Activated naive CD4-positive, alpha-beta T cell treated with anti-CD3 and anti-CD28 coated beads for 36 hours (primary cell): ENCODE data around the gene TUBGCP2. TPM values are rescaled to one million over a fixed set of nuclear protein-coding genes. Genes with fewer than 3 reads are reported as not detected.

Source experiments
- CTCF ChIA-PET: fragments of 350-600 bp; sonication (Branson Sonifier 250); formaldehyde crosslinking; loops from one replicate; lab custom pipeline; 2021; ENCODE audit warnings: antibody characterized with exemption; lab: Charles Lee
- DNase-seq: peaks from one replicate; pipeline ENCODE4 v3.0.0-alpha.2; 2020
- H3K27ac Mint-ChIP-seq: one replicate; pipeline ENCODE4 v1.8.0; 2021; ENCODE audit warnings: mild to moderate bottlenecking, mixed read lengths
- H3K27me3 Mint-ChIP-seq: one replicate; pipeline ENCODE4 v1.8.0; 2021; ENCODE audit warnings: low read depth, mixed read lengths
- H3K36me3 Mint-ChIP-seq: one replicate; pipeline ENCODE4 v1.8.0; 2021; ENCODE audit warnings: low read depth, mixed read lengths
- H3K4me1 Mint-ChIP-seq: one replicate; pipeline ENCODE4 v1.8.0; 2021; ENCODE audit warnings: low read depth, mixed read lengths
- H3K4me3 Mint-ChIP-seq: one replicate; pipeline ENCODE4 v1.8.0; 2021; ENCODE audit warnings: mild to moderate bottlenecking, moderate library complexity, mixed read lengths
- H3K9me3 Mint-ChIP-seq: one replicate; pipeline ENCODE4 v1.8.0; 2021; ENCODE audit warnings: mixed read lengths
- intact Hi-C: fragments of 100-400 bp; cut with micrococcal nuclease; formaldehyde crosslinking; loops from one replicate; pipeline ENCODE4 v1.15.1; 2023
- total RNA-seq, 2 experiments: library from RNA; stranded (reverse); gene quantifications; one replicate each; pipeline ENCODE4 v1.2.3, GENCODE V29; 2021

TUBGCP2 gene
- total RNA-seq, 2 experiments from 2014 or later: 47.9 to 56.1 TPM

DNA sequence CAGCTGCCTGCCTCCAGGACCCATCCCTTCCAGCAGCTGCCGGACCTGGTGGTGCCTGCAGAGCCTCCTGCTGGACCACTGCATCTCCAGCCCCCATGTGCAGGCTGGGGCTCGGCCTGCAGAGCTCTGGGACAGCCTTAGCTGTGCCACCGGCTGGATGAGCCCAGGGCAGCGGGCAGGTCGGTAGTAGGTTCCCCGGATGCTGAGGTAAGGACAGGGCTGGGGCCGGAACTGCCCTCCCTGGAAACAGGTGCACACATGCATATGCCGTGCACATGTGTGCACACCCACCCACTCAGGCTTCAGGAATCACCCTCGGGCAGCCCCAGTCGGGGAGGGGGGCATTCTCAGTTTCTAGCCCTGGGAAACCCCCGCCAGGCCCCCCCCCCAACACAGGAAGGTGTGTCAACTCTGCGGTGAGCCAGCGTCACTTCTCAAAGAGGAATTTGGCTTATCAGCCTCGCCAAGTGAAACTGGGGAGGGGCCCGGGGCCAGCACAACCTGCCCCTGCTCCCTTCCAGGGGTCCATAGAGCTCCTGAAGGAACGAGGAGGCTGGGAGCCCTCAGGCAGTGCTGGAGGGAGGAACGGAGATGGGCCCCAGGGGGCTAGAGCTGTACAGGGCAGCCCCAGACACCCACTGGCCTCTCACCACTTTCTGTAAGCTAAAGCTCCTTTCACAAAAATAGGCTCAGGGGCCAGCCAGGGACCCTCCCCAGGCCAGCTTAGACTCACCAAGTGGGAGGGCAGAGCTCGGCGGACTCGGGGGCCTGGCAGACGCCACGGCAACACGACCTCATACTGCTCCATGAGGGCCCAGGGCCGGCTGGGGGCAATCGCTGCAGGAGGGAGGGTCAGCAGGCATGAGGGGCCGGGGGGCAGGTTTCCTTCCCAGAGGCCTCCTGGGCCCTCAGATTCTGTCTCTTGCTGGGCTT is 33.7 kb downstream of the TUBGCP2 start:
- CTCF ChIA-PET: interaction anchor here (0.7 to 1.7 kb wide), 8 partner anchors 11 to 131 kb away, joined by 3 to 9 read pairs (median 6); no protein-coding TSS in a partner anchor
- peak; percentile 96 for DNase-seq
- H3K9me3 Mint-ChIP-seq: no peaks in the 10 kb centered on the region
- intact Hi-C loops: loop anchor here (1.0 to 5.0 kb wide), 7 partner anchors 16 to 738 kb away; partner anchors contain the start of gene INPP5A
- peak overlapping the region; percentile 91 for H3K27ac Mint-ChIP-seq
- peak overlapping the region; percentile 86 for H3K4me3 Mint-ChIP-seq
- H3K4me1 Mint-ChIP-seq: peaks cover 23% of the 10 kb centered on the region
- peaks cover 11% of the 10 kb centered on the region for H3K36me3 Mint-ChIP-seq
- H3K27me3 Mint-ChIP-seq: no peaks in the 10 kb centered on the region

- Mint-ChIP-seq H3K4me3 (no peak overlapping the region), H3K9me3 (no peaks in the 10 kb centered on the region), H3K27me3 (no peaks in the 10 kb centered on the region), H3K27ac (no peak overlapping the region), H3K36me3 (peaks cover 11% of the 10 kb centered on the region), H3K4me1 (peaks cover 18% of the 10 kb centered on the region)
- no peak for DNase-seq
- intact Hi-C loops: no loop called here
- CTCF ChIA-PET: no interaction called here
Measured at GRCh38 chr10:133273534-133274143, 35.0 kb downstream of the TUBGCP2 start.

- Mint-ChIP-seq H3K27ac (no peak overlapping the region), H3K4me1 (peaks cover 11% of the 10 kb centered on the region), H3K4me3 (no peak overlapping the region), H3K9me3 (no peaks in the 10 kb centered on the region), H3K27me3 (no peaks in the 10 kb centered on the region), H3K36me3 (peaks cover 11% of the 10 kb centered on the region)
- DNase-seq: no peak
- intact Hi-C loops: no loop called here
- CTCF ChIA-PET: interaction anchor here (1.4 kb wide), 1 partner anchor 14 kb away, joined by 4 read pairs; no protein-coding TSS in a partner anchor
Measured at GRCh38 chr10:133272964-133273420, 35.7 kb downstream of the TUBGCP2 start.

GRCh38 chr10:133272301-133272963 is 36.2 kb downstream of the TUBGCP2 start:
- CTCF ChIA-PET: interaction anchor here (0.7 to 1.4 kb wide), 2 partner anchors 9 to 13 kb away, joined by 3 to 4 read pairs; no protein-coding TSS in a partner anchor

GRCh38 chr10:133271521-133272300 is 37.0 kb downstream of the TUBGCP2 start:
- no peak overlapping the region for H3K4me3 Mint-ChIP-seq
- intact Hi-C loops: no loop called here

More at GRCh38 chr10:133272301-133272963, 36.2 kb downstream of the TUBGCP2 start:
- Mint-ChIP-seq H3K4me1 (peaks cover 6% of the 10 kb centered on the region), H3K27ac (no peak overlapping the region), H3K36me3 (peaks cover 11% of the 10 kb centered on the region), H3K9me3 (no peaks in the 10 kb centered on the region), H3K4me3 (no peak overlapping the region), H3K27me3 (no peaks in the 10 kb centered on the region)
- intact Hi-C loops: no loop called here
- DNase-seq: no peak

GRCh38 chr10:133270773-133271297 is 37.8 kb downstream of the TUBGCP2 start:
- H3K36me3 Mint-ChIP-seq: peaks cover 11% of the 10 kb centered on the region
- no peaks in the 10 kb centered on the region for H3K27me3 Mint-ChIP-seq
- H3K4me3 Mint-ChIP-seq: no peak overlapping the region
- H3K4me1 Mint-ChIP-seq: peaks cover 7% of the 10 kb centered on the region
- CTCF ChIA-PET: no interaction called here
- intact Hi-C loops: no loop called here
- H3K27ac Mint-ChIP-seq: no peak overlapping the region
- no peak for DNase-seq
- no peaks in the 10 kb centered on the region for H3K9me3 Mint-ChIP-seq

More at GRCh38 chr10:133271521-133272300, 37.0 kb downstream of the TUBGCP2 start:
- CTCF ChIA-PET: interaction anchor here (0.7 to 1.4 kb wide), 2 partner anchors 9 to 12 kb away, joined by 3 to 4 read pairs; no protein-coding TSS in a partner anchor
- Mint-ChIP-seq H3K27ac (no peak overlapping the region), H3K9me3 (no peaks in the 10 kb centered on the region), H3K36me3 (peaks cover 11% of the 10 kb centered on the region), H3K27me3 (no peaks in the 10 kb centered on the region), H3K4me1 (peaks cover 6% of the 10 kb centered on the region)
- no peak for DNase-seq

GRCh38 chr10:133270204-133270603 is 38.5 kb downstream of the TUBGCP2 start:
- peaks cover 9% of the 10 kb centered on the region for H3K36me3 Mint-ChIP-seq
- H3K4me1 Mint-ChIP-seq: peaks cover 13% of the 10 kb centered on the region
- intact Hi-C loops: no loop called here
- H3K27ac Mint-ChIP-seq: no peak overlapping the region
- no peaks in the 10 kb centered on the region for H3K9me3 Mint-ChIP-seq
- no peaks in the 10 kb centered on the region for H3K27me3 Mint-ChIP-seq
- CTCF ChIA-PET: no interaction called here
- DNase-seq: no peak
- no peak overlapping the region for H3K4me3 Mint-ChIP-seq

GRCh38 chr10:133269367-133269766 is 39.3 kb downstream of the TUBGCP2 start:
- DNase-seq: no peak
- intact Hi-C loops: no loop called here
- H3K27ac Mint-ChIP-seq: no peak overlapping the region
- CTCF ChIA-PET: no interaction called here
- H3K36me3 Mint-ChIP-seq: peaks cover 8% of the 10 kb centered on the region
- peaks cover 15% of the 10 kb centered on the region for H3K4me1 Mint-ChIP-seq
- no peaks in the 10 kb centered on the region for H3K27me3 Mint-ChIP-seq
- H3K9me3 Mint-ChIP-seq: no peaks in the 10 kb centered on the region
- H3K4me3 Mint-ChIP-seq: no peak overlapping the region

- Mint-ChIP-seq H3K9me3 (no peaks in the 10 kb centered on the region), H3K36me3 (peaks cover 8% of the 10 kb centered on the region), H3K27me3 (no peaks in the 10 kb centered on the region), H3K27ac (no peak overlapping the region), H3K4me1 (peaks cover 22% of the 10 kb centered on the region), H3K4me3 (no peak overlapping the region)
- intact Hi-C loops: no loop called here
- CTCF ChIA-PET: no interaction called here
- DNase-seq: no peak
Measured at GRCh38 chr10:133268532-133268931, 40.1 kb downstream of the TUBGCP2 start.

DNA sequence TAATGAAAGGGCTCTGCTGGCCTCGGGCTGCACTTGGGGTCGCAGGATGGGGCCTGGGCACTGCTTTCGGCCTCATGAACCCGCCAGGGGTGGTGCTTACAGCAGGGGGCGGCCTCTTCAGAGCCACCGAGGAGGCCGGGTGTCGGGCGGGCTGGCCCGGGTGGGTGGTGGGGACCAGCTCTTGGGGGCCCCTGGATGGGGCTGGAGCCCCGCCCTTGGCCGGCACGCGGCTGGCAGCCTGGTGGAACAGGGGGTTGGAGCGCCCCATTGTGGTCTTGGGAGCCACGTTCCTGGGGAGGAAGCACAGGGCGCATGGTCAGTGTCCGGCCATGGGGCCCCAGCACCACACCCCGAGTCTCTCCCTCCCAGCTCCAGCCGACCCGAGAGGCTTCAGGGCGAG is 40.8 kb downstream of the TUBGCP2 start:
- no peaks in the 10 kb centered on the region for H3K9me3 Mint-ChIP-seq
- H3K4me3 Mint-ChIP-seq: no peak overlapping the region
- intact Hi-C loops: no loop called here
- peaks cover 10% of the 10 kb centered on the region for H3K36me3 Mint-ChIP-seq
- DNase-seq: no peak
- peaks cover 27% of the 10 kb centered on the region for H3K4me1 Mint-ChIP-seq
- no peak overlapping the region for H3K27ac Mint-ChIP-seq
- CTCF ChIA-PET: interaction anchor here (1.4 kb wide), 1 partner anchor 124 kb away, joined by 5 read pairs; no protein-coding TSS in a partner anchor
- no peaks in the 10 kb centered on the region for H3K27me3 Mint-ChIP-seq

- Mint-ChIP-seq H3K9me3 (no peaks in the 10 kb centered on the region), H3K36me3 (peaks cover 8% of the 10 kb centered on the region), H3K4me1 (peaks cover 31% of the 10 kb centered on the region), H3K27me3 (no peaks in the 10 kb centered on the region), H3K4me3 (no peak overlapping the region), H3K27ac (no peak overlapping the region)
- intact Hi-C loops: no loop called here
- CTCF ChIA-PET: interaction anchor here (1.4 kb wide), 1 partner anchor 124 kb away, joined by 5 read pairs; no protein-coding TSS in a partner anchor
- no peak for DNase-seq
Measured at GRCh38 chr10:133267293-133267692, 41.4 kb downstream of the TUBGCP2 start.
